T-helper 17 cell (primary cell): ENCODE measurements around the gene TMEM209. TPM values are rescaled to one million over a fixed set of nuclear protein-coding genes. Genes with fewer than 3 reads are reported as not detected.

Source experiments
- total RNA-seq, 4 donors: library from RNA in 2 of 4; stranded (reverse) in 2 of 4; gene quantifications; one replicate each; pipeline ENCODE4 v1.2.3 and lab custom pipeline; 2022 to 2026

TMEM209 gene
- total RNA-seq, 2 donors from 2014 or later: 26.0 to 26.3 TPM

Other genes starting within 250 kb of the TMEM209 start
- gene ZC3HC1, start 154.0 kb downstream of the TMEM209 start, total RNA-seq: 10 to 100 TPM in 1 of 2 donors, 1 to 10 TPM in 1; 8.8 to 10.3 TPM
- gene KLHDC10, start 134.9 kb downstream of the TMEM209 start, total RNA-seq: 10 to 100 TPM; 15.8 to 18.8 TPM
- not detected for gene SSMEM1, start 2.5 kb upstream of the TMEM209 start, total RNA-seq
- not detected for gene CPA2, start 61.5 kb upstream of the TMEM209 start, total RNA-seq
- not detected for gene CPA4, start 87.8 kb upstream of the TMEM209 start, total RNA-seq
- 10 to 100 TPM in 1 of 2 donors, 1 to 10 TPM in 1; 2.5 to 11.5 TPM for gene CPA5, start 139.4 kb upstream of the TMEM209 start, total RNA-seq
- not detected for gene CPA1, start 175.1 kb upstream of the TMEM209 start, total RNA-seq
- 1 to 10 TPM; 3.2 to 6.0 TPM for gene CEP41, start 235.6 kb upstream of the TMEM209 start, total RNA-seq